Measurements from ENCODE around the gene BAG3. TPM values are rescaled to one million over a fixed set of nuclear protein-coding genes. Genes with fewer than 3 reads are reported as not detected.

BAG3 gene
- total RNA-seq, 1 experiment from 2014 or later, result 131 TPM

- Histone ChIP-seq H3K4me1 (ENCODE audit: control insufficient read depth, insufficient read depth, low read length) (peaks cover 4% of the 10 kb centered on the region; the same call in 1 of the 2 replicates), H3K9me3 (ENCODE audit: control insufficient read depth, insufficient read depth, low read depth, low read length) (no peaks in the 10 kb centered on the region), H3K27ac (ENCODE audit: low read length) (no peak overlapping the region), H3K27me3 (ENCODE audit: control insufficient read depth, insufficient read depth, low read length) (no peaks in the 10 kb centered on the region), H3K4me3 (ENCODE audit: low read depth in 2 of 2, low read length in 2 of 2) (no peak overlapping the region), H3K36me3 (ENCODE audit: control insufficient read depth, insufficient read depth, low read length) (no peaks in the 10 kb centered on the region)
- POLR2A ChIA-PET, result no interaction called here
- ATAC-seq (no peak), DNase-seq (ENCODE audit: low read depth, low spot score) (no peak)
- BruUV-seq (replicated peaks), result no TSS peak
- in situ Hi-C loops (cut with HindIII; ENCODE audit: low pct_unique_long_range_greater_than_20kb, low sequenced_read_pairs), result no loop called here
- intact Hi-C loops (cut with micrococcal nuclease; ENCODE audit: unreplicated experiment), result no loop called here
- CTCF ChIA-PET, result no interaction called here
- no peak for TF ChIP-seq SIN3A (IDR thresholded peaks at IDR 0.05; ENCODE audit: borderline replicate concordance, insufficient read depth, low read depth, low read length)
- no peak for TF ChIP-seq TCF7L2 (IDR thresholded peaks at IDR 0.05; ENCODE audit: low read depth, low read length)
- TF ChIP-seq REST (IDR thresholded peaks at IDR 0.05; ENCODE audit: insufficient read depth in 1 of 2, low read depth in 2 of 2, low read length in 1 of 2), result no peak
- no peak for TF ChIP-seq CTCF (IDR thresholded peaks at IDR 0.05)
- no peak for TF ChIP-seq POLR2AphosphoS5 (IDR thresholded peaks at IDR 0.05; ENCODE audit: low read depth, low read length)
These were observed 36.5 kb upstream of the BAG3 start for GRCh38 chr10:119614686-119615085.

- no peaks in the 10 kb centered on the region for H3K9me3 ChIP-seq (ENCODE audit: control insufficient read depth, insufficient read depth, low read depth, low read length)
- in situ Hi-C loops (cut with HindIII; ENCODE audit: low pct_unique_long_range_greater_than_20kb, low sequenced_read_pairs), result no loop called here
- BruUV-seq (replicated peaks), result no TSS peak
- no peaks in the 10 kb centered on the region for H3K27me3 ChIP-seq (ENCODE audit: control insufficient read depth, insufficient read depth, low read length)
- no peak overlapping the region for H3K4me3 ChIP-seq (ENCODE audit: low read depth in 2 of 2, low read length in 2 of 2)
- H3K27ac ChIP-seq (ENCODE audit: low read length), result no peak overlapping the region
- ChIA-PET POLR2A (no interaction called here), CTCF (no interaction called here)
- no peaks in the 10 kb centered on the region for H3K36me3 ChIP-seq (ENCODE audit: control insufficient read depth, insufficient read depth, low read length)
- intact Hi-C loops (cut with micrococcal nuclease; ENCODE audit: unreplicated experiment), result no loop called here
- DNase-seq (ENCODE audit: low read depth, low spot score) (no peak), ATAC-seq (no peak)
- TF ChIP-seq TCF7L2 (IDR thresholded peaks at IDR 0.05; ENCODE audit: low read depth, low read length) (no peak), REST (IDR thresholded peaks at IDR 0.05; ENCODE audit: insufficient read depth in 1 of 2, low read depth in 2 of 2, low read length in 1 of 2) (no peak), SIN3A (IDR thresholded peaks at IDR 0.05; ENCODE audit: borderline replicate concordance, insufficient read depth, low read depth, low read length) (no peak), CTCF (IDR thresholded peaks at IDR 0.05) (no peak), POLR2AphosphoS5 (IDR thresholded peaks at IDR 0.05; ENCODE audit: low read depth, low read length) (no peak)
- H3K4me1 ChIP-seq (ENCODE audit: control insufficient read depth, insufficient read depth, low read length), result peaks cover 4% of the 10 kb centered on the region; the same call in 1 of the 2 replicates
These were observed 34.2 kb upstream of the BAG3 start for GRCh38 chr10:119616882-119617570.

All from Panc1 (cell line).